ENCODE data around the gene KLHL40. TPM values are rescaled to one million over a fixed set of nuclear protein-coding genes. Genes with fewer than 3 reads are reported as not detected.

The KLHL40 gene
- total RNA-seq, 4 donors from 2014 or later, result 0.27 TPM; not detected in 3

DNA sequence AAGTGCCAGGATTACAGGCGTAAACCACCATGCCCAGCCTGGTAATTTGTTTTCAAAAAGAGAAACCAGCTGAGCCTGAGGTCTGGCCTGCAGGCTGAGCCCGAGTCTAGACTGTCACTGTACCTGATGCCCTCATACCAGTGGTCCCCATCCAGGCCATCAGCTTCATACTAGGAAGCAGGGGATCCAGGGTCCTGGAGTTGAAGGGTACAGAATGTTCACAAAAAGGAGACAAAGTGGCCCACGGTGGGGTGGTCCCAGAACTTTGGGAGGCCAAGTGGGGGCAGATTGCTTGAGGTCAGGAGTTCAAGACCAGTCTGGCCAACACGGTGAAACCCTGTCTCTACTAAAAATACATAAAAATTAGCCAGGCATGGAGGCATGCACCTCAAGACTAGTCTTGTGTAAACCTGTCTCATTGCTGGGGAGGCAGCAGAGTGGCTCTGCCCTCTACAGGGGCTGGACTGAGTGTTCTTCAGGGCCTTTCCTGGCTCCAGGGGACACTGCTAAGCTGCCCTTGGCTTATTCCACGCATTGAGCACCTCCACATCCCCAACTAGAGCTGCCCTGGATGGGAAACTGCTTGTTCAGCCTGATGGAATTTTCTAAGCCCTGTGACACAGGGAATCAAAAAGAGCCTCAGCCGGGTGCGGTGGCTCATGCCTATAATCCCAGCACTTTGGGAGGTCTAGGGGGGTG lies 25.1 kb downstream of the KLHL40 start:
- no peaks in the 10 kb centered on the region for H3K36me3 ChIP-seq
- no peak for DNase-seq
- 87% methylated on average over 7 of the region's 7 CpGs; no CpG with 5 or more reads in 1 of the 2 donors for WGBS, 2 donors (ENCODE audit: low coverage in 1 of 2)
- no peak overlapping the region for H3K27ac ChIP-seq
- H3K4me3 ChIP-seq, result no peak overlapping the region
- no peak for TF ChIP-seq POLR2AphosphoS5 (IDR thresholded peaks at IDR 0.05)
- no peak for TF ChIP-seq EP300 (IDR thresholded peaks at IDR 0.05; ENCODE audit: low read depth)
- TF ChIP-seq, protein P1, sequence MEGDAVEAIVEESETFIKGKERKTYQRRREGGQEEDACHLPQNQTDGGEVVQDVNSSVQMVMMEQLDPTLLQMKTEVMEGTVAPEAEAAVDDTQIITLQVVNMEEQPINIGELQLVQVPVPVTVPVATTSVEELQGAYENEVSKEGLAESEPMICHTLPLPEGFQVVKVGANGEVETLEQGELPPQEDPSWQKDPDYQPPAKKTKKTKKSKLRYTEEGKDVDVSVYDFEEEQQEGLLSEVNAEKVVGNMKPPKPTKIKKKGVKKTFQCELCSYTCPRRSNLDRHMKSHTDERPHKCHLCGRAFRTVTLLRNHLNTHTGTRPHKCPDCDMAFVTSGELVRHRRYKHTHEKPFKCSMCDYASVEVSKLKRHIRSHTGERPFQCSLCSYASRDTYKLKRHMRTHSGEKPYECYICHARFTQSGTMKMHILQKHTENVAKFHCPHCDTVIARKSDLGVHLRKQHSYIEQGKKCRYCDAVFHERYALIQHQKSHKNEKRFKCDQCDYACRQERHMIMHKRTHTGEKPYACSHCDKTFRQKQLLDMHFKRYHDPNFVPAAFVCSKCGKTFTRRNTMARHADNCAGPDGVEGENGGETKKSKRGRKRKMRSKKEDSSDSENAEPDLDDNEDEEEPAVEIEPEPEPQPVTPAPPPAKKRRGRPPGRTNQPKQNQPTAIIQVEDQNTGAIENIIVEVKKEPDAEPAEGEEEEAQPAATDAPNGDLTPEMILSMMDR (IDR thresholded peaks at IDR 0.05), result no peak
- no peak for TF ChIP-seq POLR2A (IDR thresholded peaks at IDR 0.05)
- intact Hi-C loops (cut with DNase I; ENCODE audit: low total_unique reads), result no loop called here
- H3K9me3 ChIP-seq, result no peaks in the 10 kb centered on the region
- in situ Hi-C loops (cut with MboI; ENCODE audit: low pct_ligation_motif_present in 1 of 4, low pct_unique_long_range_greater_than_20kb in 1 of 4, low sequenced_read_pairs in 3 of 4), result no loop called here
- no peaks in the 10 kb centered on the region for H3K27me3 ChIP-seq
- H3K4me1 ChIP-seq, result no peaks in the 10 kb centered on the region

DNA sequence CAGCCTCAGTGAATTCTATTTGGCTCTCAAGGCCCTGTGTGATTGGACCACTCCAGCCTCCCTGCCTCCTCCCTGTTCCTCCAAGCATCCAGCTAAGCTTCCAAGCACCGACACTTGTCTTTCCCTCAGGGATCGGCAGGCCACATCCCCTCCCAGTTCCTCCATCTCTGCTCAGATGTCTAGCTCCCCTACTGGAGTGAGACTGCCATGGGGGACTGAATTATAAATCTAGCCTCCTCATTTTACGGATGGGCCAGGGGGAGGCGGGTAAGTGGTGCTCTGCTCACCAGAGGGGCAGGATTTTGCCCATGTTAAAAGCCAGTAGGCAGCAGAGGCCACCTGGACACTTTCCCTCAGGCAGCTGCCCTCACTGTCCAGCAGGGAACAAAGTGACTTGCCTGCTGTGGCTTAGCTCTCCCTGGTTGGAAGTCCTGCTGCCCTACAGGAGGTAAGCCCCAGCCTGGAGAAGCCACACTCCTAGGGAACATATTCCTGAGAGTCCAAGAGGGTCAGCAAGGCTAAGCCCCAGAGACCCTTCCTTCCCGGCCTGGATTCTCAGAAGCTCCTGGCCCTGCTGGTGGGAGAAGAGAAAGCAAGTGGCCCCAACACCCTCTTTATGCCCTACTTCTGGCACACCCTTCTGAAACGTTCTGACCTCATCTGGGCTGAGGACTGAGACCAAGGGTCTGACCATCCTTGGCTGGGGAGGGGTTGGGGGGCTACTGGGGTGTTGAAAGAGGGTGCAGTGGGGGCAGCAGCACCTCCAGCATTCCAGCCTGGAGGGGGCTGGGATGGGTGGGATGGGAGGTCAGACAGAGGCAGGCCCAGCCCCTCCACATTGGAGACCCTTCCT lies 26.4 kb downstream of the KLHL40 start:
- in situ Hi-C loops (cut with MboI; ENCODE audit: low pct_ligation_motif_present in 1 of 4, low pct_unique_long_range_greater_than_20kb in 1 of 4, low sequenced_read_pairs in 3 of 4) (no loop called here), intact Hi-C loops (cut with DNase I; ENCODE audit: low total_unique reads) (no loop called here)
- no peaks in the 10 kb centered on the region for H3K27me3 ChIP-seq
- no peaks in the 10 kb centered on the region for H3K9me3 ChIP-seq
- DNase-seq, result no peak
- no peaks in the 10 kb centered on the region for H3K36me3 ChIP-seq
- no peak overlapping the region for H3K27ac ChIP-seq
- H3K4me1 ChIP-seq, result no peaks in the 10 kb centered on the region
- no peak overlapping the region for H3K4me3 ChIP-seq
- WGBS, 2 donors (ENCODE audit: low coverage in 1 of 2), result 57 to 70% methylated on average over 2 to 6 of the region's 6 CpGs
- TF ChIP-seq POLR2AphosphoS5 (IDR thresholded peaks at IDR 0.05), result no peak
- no peak for TF ChIP-seq POLR2A (IDR thresholded peaks at IDR 0.05)
- TF ChIP-seq, protein P1 (IDR thresholded peaks at IDR 0.05), result no peak
- no peak for TF ChIP-seq EP300 (IDR thresholded peaks at IDR 0.05; ENCODE audit: low read depth)

DNA sequence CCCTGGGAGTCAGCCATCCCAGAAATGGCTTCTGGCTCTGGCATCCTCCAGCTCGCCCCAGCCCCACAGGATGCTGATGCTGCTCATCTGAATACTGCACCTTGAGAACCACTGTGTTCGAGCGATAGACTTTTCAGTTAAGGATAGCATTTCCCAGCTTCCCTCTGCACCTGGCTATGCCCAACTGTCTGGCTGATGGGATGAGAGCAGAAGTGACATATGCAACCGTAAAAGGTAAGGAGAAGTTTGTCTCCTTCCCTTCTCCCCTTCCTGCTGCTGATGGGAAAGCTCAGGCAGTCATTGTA lies 27.0 kb downstream of the KLHL40 start:
- TF ChIP-seq, protein P1 (IDR thresholded peaks at IDR 0.05), result no peak
- no peak for TF ChIP-seq POLR2AphosphoS5 (IDR thresholded peaks at IDR 0.05)
- no peak for TF ChIP-seq POLR2A (IDR thresholded peaks at IDR 0.05)
- no peak for TF ChIP-seq EP300 (IDR thresholded peaks at IDR 0.05; ENCODE audit: low read depth)
- H3K9me3 ChIP-seq, result no peaks in the 10 kb centered on the region
- in situ Hi-C loops (cut with MboI; ENCODE audit: low pct_ligation_motif_present in 1 of 4, low pct_unique_long_range_greater_than_20kb in 1 of 4, low sequenced_read_pairs in 3 of 4) (no loop called here), intact Hi-C loops (cut with DNase I; ENCODE audit: low total_unique reads) (no loop called here)
- H3K4me3 ChIP-seq, result no peak overlapping the region
- no peaks in the 10 kb centered on the region for H3K36me3 ChIP-seq
- H3K27ac ChIP-seq, result no peak overlapping the region
- no peaks in the 10 kb centered on the region for H3K27me3 ChIP-seq
- DNase-seq, result no peak
- 67 to 96% methylated on average over 1 to 4 of the region's 4 CpGs for WGBS, 2 donors (ENCODE audit: low coverage in 1 of 2)
- H3K4me1 ChIP-seq, result no peaks in the 10 kb centered on the region

DNA sequence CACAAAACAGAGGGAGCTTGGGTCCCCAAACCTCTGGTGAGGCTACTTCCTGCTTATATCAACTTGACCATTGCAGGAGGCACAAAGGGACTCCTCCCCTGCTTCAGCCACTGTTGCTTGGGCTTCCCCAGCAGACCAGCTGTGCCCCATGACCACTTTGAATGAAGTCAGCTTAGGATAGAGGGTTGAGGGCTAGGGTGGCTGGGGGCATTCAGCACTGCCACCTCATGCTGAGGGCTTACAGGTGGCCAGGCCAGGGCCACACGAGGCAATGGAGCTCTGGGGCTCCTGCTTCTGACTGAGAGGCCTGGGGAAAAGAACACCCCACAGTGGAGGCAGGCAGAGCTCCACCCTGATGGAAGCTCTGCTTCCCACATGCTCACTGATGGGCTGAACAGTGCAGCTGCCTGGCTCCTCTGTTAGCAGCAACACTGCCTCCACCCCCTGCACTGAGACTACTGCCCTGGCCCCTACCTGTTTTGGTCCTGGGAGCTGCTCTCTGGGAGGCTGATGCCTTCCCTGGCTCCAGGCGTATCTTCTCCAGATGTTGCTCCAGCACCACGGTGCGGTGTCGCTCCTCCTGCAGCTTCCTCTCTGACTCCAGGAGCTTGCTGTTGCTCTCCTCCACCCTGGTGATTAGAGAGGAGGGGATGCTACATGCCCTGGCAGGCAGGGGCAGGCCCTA lies 27.5 kb downstream of the KLHL40 start:
- DNase-seq, result peak; percentile 1
- Histone ChIP-seq H3K9me3 (no peaks in the 10 kb centered on the region), H3K27ac (no peak overlapping the region), H3K4me1 (no peaks in the 10 kb centered on the region), H3K4me3 (no peak overlapping the region), H3K27me3 (no peaks in the 10 kb centered on the region), H3K36me3 (no peaks in the 10 kb centered on the region)
- TF ChIP-seq POLR2AphosphoS5 (IDR thresholded peaks at IDR 0.05) (no peak), POLR2A (IDR thresholded peaks at IDR 0.05) (no peak), EP300 (IDR thresholded peaks at IDR 0.05; ENCODE audit: low read depth) (no peak)
- TF ChIP-seq, protein P1 (IDR thresholded peaks at IDR 0.05), result no peak
- in situ Hi-C loops (cut with MboI; ENCODE audit: low pct_ligation_motif_present in 1 of 4, low pct_unique_long_range_greater_than_20kb in 1 of 4, low sequenced_read_pairs in 3 of 4), result no loop called here
- WGBS, 2 donors (ENCODE audit: low coverage in 1 of 2), result 78% methylated on average over 5 of the region's 5 CpGs; no CpG with 5 or more reads in 1 of the 2 donors
- intact Hi-C loops (cut with DNase I; ENCODE audit: low total_unique reads), result no loop called here
